Placental pericyte (primary cell): ENCODE data around the gene TMEM145. TPM values are rescaled to one million over a fixed set of nuclear protein-coding genes. Genes with fewer than 3 reads are reported as not detected.

Source experiments
- small RNA-seq: library from RNA; depleted of rRNA; stranded (forward); fragments of <200 nt; gene quantifications from one replicate; pipeline ENCODE3, GENCODE V24; 2012; ENCODE audit warnings: low replicate concordance
- total RNA-seq: library from RNA; depleted of rRNA; stranded (reverse); fragments of >200 nt; gene quantifications from 2 replicates; pipeline ENCODE4 v1.2.3, GENCODE V29; 2012

Gene TMEM145
- not detected in 2 replicates for total RNA-seq

DNA sequence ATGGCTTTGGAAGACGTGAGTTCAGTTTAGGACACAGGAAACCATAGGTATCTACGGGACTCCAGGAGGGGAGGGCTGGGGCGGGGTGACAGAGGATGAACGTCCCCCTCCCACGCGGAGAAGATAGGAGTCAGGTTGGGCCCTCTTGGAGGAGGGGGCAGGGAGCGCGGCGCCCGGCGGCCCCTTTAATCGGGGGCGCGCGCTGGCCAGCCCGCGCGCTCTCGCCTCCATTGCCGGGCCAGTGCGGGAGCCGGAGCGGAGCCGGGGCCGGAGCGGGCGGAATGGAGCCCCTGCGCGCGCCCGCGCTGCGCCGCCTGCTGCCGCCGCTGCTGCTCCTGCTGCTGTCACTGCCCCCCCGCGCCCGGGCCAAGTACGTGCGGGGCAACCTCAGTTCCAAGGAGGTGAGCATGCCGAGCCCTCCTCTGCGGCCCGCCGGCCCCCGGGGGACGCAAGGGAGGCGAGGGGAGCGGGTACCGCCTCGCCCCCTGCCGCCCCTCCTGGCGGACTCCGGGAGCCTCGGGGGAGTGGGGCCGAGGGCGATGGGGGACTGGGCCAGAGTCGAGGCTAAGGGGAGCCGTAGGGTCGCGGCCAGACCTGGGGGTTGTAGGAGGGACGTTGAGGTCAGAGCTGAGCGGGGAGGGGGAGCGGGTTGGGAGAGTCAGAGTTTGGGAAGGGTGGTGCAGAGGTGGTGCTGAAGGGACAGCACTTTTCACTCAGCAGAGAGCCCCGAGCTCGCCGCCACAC lies at the start of gene TMEM145:
TSS of gene TMEM145 (plus strand) at position 214 of the 744 bp plus-strand sequence. CDS start at position 282, 68 bp downstream.

GRCh38 chr19:42268704-42269477 lies 44.2 kb upstream of the TMEM145 start, which contains the start of gene CIC:
Gene CIC, plus strand, starts transcription at chr19:42269252. Its CDS starts 2,532 bp downstream, at chr19:42271784.

GRCh38 chr19:42301646-42302203 lies 11.4 kb upstream of the TMEM145 start, which contains the start of gene PRR19:
Gene PRR19, plus strand, starts transcription at chr19:42302132. Its CDS starts 7,453 bp downstream, at chr19:42309585.

GRCh38 chr19:42325308-42325895 lies 12.3 kb downstream of the TMEM145 start, which contains the start of gene MEGF8:
Gene MEGF8, plus strand, starts transcription at chr19:42325635. Its CDS starts 609 bp downstream, at chr19:42326244.

Small RNAs within 50 kb of the gene (small RNA-seq; reads per million reads assigned to genes)
- gene MIR8077: not detected

Other genes with a start within 250 kb of the TMEM145 start
- gene GRIK5, start 243.1 kb upstream of the TMEM145 start, total RNA-seq: under 0.01 TPM in 1 of 2 replicates, not detected in the other
- 13.6 and 32.6 TPM in 2 replicates for gene ZNF574, start 237.1 kb upstream of the TMEM145 start, total RNA-seq
- 11.6 and 17.3 TPM in 2 replicates for gene POU2F2, start 180.9 kb upstream of the TMEM145 start, total RNA-seq
- 29.2 and 39.0 TPM in 2 replicates for gene DEDD2, start 95.6 kb upstream of the TMEM145 start, total RNA-seq
- 18.2 and 23.0 TPM in 2 replicates for gene ZNF526, start 93.0 kb upstream of the TMEM145 start, total RNA-seq
- gene GSK3A, start 70.7 kb upstream of the TMEM145 start, total RNA-seq: 23.2 and 33.4 TPM in 2 replicates
- gene ERF, start 58.2 kb upstream of the TMEM145 start, total RNA-seq: 19.5 and 39.9 TPM in 2 replicates
- 38.5 and 41.5 TPM in 2 replicates for gene CIC, start 44.1 kb upstream of the TMEM145 start, total RNA-seq
- gene PRR19, start 11.2 kb upstream of the TMEM145 start, total RNA-seq: 0.22 and 0.86 TPM in 2 replicates
- 27.8 and 31.2 TPM in 2 replicates for gene PAFAH1B3, start 10.7 kb upstream of the TMEM145 start, total RNA-seq
- gene MEGF8, start 12.3 kb downstream of the TMEM145 start, total RNA-seq: 17.0 and 24.1 TPM in 2 replicates
- not detected in 2 replicates for gene CNFN, start 77.0 kb downstream of the TMEM145 start, total RNA-seq
- 1.9 and 4.4 TPM in 2 replicates for gene LIPE, start 114.1 kb downstream of the TMEM145 start, total RNA-seq
- not detected in 2 replicates for gene CXCL17, start 129.6 kb downstream of the TMEM145 start, total RNA-seq
- not detected in 2 replicates for gene CEACAM1, start 215.2 kb downstream of the TMEM145 start, total RNA-seq